Right hindlimb (tissue), 1 donor: ENCODE measurements around the gene PPP1R27.

Experiments
- DNase-seq: peaks from one replicate; pipeline ENCODE4 v3.0.0-alpha.2; 2018

Gene PPP1R27

GRCh38 chr17:81819708-81820107 lies 15.1 kb downstream of the PPP1R27 start:
- DNase-seq: no peak

DNA sequence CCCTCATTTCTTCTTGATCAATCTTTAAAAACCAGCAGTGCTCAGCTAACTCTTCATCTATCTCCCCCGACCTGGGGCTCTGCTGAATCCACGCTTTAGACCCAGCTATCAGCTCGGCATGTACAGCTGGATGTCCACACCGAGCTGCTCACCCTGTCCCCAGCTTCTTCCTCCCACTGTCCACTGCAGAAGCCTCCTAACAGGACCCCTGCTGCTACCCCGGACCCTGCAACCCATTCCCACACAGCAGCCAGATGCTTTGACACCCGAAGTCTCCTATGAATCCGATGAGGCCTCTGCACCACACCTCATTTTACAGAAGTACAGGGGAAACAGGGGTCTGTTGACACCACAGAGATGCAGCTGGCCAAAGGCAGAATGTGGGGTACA lies 17.1 kb downstream of the PPP1R27 start:
- DNase-seq: no peak

GRCh38 chr17:81815646-81815986 lies 19.2 kb downstream of the PPP1R27 start:
- DNase-seq: no peak

GRCh38 chr17:81814748-81815645 lies 19.9 kb downstream of the PPP1R27 start:
- no peak for DNase-seq

DNA sequence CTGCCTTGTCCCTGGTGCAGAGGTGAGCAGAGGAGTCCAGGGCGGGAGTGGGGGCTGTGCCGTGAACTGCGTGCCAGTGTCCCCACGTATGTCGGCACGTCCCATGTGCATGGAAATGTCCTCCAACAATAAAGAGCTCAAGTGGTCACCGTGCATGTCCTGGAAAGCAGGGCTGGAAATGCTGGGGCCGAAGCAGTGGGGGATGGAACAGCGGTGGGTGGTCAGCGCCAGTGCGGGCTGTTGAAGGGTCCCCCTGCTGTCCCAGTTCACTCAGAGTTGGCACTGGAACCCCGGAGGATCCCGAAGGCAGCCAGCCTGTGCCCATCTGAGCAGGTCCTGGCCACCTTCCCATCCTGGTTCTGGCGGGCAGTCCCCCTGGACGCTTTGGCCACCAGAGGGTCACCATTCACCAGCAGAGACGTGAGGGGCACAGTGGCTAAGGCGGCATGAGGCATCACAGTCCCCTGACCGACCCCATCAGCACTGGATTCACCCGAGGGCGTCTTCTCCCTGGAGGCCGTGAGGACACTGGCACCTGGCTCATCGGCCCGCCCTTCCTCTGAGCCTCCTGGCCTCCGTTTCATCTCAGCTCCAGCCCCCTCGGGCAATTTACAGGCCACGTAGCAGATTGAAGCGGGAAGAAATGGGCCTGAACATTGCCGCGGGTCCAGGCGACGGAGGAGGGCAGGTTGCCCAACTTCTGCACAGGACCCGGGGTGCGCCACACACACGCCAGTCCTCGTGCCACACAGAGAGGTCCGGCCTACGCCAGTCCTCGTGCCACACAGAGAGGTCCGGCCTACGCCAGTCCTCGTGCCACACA lies 20.8 kb downstream of the PPP1R27 start:
- no peak for DNase-seq

DNA sequence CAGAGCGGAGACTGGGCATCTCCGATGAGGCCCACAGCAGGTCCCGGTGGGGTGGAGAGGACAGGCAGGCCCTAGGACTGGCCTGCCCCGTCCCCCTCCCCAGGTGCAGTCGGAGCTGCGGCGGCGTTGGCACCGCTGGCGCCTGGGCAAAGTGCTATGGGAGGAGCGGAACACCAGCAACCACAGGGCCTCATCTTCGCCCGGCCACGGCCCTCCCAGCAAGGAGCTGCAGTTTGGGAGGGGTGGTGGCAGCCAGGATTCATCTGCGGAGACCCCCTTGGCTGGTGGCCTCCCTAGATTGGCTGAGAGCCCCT lies 21.5 kb downstream of the PPP1R27 start:
- no peak for DNase-seq

- DNase-seq: no peak
These were observed 22.1 kb downstream of the PPP1R27 start for GRCh38 chr17:81812571-81813370.

DNA sequence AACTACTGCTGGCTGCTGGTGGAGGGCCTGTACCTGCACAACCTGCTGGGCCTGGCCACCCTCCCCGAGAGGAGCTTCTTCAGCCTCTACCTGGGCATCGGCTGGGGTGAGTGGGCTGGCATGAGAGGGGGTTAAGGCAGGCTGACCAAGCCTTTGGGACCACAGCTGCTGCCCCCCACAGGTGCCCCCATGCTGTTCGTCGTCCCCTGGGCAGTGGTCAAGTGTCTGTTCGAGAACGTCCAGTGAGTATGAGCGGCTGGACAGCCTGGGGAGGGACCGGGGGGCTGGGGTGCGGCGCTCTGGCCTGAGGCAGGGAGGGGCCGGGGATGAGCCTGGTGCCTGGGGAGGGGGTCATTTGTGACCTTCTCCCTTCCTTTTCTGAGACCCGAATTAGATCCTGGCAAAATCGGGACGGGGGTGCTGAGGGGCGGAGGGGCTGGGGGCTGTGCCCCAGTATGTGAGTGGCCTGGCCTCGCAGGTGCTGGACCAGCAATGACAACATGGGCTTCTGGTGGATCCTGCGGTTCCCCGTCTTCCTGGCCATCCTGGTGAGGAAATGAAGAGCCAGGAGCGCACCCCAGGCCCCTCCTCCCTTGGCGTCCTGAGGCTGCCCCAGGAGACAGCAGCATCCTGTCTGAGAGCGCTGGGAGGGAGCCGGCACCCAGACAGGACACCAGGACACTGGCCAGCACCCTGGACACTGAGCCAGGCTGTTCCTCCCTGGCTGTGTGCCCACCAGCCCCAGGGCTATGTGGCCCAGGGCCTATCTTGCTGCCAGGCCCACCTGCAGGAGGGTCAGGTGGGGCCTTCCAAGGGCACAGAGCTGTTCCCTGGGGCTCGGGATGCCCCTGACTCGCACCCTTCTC lies 22.9 kb downstream of the PPP1R27 start:
- no peak for DNase-seq

DNA sequence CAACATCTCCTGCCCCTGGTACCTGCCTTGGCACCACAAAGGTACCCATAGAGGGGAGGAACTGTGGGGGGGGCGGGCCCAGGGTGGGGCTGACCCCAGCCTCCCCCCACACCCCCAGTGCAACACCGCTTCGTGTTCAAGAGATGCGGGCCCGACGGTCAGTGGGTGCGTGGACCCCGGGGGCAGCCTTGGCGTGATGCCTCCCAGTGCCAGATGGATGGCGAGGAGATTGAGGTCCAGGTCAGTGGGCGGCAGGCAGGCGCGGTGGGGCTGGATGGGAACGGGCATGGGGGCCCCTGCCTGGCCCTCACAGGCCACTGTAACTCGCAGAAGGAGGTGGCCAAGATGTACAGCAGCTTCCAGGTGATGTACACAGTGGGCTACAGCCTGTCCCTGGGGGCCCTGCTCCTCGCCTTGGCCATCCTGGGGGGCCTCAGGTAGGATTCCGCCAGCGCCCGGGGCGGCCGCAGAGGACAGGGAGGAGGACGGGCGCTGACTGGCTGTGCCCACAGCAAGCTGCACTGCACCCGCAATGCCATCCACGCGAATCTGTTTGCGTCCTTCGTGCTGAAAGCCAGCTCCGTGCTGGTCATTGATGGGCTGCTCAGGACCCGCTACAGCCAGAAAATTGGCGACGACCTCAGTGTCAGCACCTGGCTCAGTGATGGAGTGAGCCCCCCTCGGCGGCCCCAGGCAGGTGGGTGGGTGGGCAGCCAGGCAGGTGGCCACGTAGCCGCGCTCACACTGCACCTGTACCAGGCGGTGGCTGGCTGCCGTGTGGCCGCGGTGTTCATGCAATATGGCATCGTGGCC lies 23.8 kb downstream of the PPP1R27 start:
- DNase-seq: no peak

- no peak for DNase-seq
These were observed 24.4 kb downstream of the PPP1R27 start for GRCh38 chr17:81810476-81810875.

DNA sequence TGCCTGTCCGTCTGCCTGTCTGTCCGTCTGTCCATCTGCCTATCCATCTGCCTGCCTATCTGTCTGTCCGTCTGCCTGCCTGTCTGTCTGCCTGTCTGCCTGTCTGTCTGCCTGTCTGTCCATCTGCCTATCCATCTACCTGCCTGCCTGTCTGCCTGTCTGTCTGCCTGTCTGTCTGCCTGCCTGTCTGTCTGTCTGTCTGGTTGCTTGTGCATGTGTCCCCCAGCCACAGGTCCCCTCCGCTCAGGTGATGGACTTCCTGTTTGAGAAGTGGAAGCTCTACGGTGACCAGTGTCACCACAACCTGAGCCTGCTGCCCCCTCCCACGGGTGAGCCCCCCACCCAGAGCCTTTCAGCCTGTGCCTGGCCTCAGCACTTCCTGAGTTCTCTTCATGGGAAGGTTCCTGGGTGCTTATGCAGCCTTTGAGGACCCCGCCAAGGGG lies 25.3 kb downstream of the PPP1R27 start:
- DNase-seq: no peak

DNA sequence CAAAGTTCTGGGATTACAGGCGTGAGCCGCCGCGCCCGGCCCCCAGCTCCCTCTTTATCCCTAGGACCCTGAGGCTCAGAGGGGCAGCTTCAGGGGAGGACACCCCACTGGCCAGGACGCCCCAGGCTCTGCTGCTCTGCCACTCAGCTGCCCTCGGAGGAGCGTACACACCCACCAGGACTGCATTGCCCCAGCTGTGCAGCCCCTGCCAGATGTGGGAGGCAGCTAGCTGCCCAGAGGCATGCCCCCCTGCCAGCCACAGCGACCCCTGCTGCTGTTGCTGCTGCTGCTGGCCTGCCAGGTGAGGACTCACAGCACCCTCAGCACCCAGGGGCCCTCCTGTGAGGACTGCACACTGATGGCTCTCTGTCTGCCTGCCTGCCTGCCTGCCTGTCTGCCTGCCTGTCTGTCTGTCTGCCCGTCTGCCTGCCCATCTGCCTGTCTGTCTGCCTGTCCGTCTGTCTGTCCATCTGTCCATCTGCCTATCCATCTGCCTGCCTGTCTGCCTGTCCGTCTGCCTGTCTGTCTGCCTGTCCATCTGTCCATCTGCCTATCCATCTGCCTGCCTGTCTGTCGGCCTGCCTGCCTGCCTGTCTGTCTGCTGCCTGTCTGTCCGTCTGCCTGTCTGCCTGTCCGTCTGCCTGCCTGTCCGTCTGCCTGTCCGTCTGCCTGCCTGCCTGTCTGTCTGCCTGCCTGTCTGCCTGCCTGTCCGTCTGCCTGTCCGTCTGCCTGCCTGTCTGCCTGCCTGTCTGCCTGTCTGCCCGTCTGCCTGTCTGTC lies 25.9 kb downstream of the PPP1R27 start:
- no peak for DNase-seq

DNA sequence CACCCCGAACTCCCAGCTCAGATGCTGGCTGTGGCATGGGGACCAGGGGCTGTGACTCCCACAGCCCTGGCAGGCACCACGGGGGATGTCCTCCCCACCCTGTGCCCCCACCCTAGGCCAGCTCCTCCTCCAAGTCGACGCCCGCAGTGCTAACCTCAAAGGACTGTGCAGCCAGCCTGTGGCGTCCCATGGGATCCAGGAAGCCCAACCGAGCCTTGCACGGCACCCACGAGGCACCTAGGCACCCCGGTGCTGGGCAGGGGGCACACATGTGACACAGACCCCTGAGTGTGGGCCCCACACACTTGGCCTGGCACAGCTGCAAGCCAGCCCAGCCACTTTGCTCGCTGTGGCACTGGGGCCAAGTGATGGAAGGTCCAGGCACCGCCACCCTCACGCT lies 27.0 kb downstream of the PPP1R27 start:
- no peak for DNase-seq

DNA sequence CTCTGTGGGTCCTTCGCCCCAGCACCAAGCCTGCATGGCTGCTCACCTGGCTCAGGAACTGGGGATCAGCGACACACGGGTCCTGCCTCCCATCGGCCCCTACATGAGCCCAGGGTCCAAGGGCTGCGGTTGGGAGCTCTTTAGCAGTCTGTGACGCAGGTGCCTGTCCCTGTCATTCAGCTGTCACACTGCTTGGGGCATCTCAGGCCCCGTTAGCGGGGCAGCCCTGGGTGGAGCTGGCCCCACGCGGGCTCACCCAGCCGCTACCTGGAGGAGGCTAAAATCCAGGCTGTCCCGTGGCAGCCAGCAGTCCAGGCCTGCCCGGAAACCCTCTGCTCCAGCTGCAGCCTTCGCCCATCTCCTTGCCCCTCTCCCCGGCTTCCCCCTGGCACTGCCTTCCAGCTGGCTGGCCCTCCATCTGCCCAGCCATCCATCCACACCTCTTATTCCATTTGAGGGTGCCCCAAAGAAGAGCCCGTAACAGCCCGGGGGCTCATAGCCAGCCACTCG lies 27.6 kb downstream of the PPP1R27 start:
- DNase-seq: no peak

DNA sequence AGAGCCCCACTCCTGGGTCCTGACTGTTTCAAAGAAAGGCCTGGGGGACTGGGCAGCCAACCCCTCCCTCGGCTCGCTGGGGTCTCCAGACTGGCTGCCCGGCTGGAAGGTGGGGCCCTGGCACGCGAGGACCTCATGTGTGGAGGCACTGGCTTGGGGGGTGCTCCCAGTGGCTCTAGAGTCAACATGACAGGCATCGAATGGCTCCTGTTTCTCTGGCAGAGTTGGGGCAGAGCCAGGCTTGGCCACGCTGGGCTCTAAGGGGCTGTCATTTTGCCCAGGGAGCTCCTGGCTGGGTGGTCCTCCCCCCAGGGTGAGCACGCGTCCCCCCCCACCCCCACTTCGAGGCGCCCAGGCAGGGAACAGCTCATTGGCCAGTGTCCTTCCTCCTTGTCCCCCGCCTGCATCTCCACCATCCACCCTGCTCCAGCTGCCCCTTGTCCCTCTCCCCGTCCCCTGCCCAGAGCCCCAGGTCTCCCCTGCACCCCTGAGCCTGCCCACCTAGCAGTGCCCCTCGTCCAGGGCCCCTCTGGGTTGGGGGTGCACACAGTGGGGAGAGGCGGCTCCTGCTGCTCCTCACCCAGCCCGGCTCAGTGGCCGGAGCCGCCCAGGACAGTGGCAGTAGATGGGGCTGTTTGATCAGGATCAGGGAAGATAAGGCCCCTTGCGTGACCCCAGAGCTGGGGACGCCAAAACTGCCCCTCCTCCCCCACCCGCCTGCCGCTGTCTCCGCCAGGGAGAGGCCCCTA lies 28.2 kb downstream of the PPP1R27 start:
- no peak for DNase-seq

DNA sequence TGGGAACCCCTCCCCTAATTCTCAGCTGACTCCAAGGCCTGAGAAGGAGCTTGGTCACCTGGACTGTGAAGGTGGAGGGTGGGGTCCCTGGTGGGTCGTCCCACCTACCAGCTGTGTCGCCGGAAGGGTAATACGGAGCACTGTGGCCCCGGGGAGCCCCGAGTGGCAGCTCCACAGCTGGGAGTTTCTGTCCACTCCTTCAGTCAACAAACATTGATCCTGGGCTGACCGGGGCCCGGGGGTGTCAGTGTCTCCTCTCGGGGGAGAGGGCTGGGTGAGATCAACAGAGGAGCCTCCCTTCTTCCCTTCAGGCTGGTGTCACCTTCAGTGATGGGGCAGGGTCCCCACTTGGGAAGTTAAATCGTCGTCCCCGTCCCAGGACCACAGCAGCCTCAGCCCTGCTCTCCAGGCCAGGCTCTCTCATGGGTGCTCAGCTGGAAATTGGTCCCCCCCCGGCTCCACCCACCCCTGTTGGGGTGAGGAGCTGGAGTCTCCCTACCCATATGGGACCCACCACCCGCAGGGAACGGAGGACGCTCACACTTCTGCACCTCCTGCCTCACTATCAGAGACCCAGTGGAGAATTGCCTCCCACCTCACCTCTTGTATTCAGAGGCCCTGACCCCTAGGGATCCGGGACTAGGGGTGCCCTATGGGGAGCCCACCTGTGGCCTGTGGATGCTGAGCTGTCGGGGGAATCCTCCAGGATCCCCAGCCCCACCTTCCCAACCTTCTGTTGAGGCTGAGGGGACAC lies 29.0 kb downstream of the PPP1R27 start:
- no peak for DNase-seq

DNA sequence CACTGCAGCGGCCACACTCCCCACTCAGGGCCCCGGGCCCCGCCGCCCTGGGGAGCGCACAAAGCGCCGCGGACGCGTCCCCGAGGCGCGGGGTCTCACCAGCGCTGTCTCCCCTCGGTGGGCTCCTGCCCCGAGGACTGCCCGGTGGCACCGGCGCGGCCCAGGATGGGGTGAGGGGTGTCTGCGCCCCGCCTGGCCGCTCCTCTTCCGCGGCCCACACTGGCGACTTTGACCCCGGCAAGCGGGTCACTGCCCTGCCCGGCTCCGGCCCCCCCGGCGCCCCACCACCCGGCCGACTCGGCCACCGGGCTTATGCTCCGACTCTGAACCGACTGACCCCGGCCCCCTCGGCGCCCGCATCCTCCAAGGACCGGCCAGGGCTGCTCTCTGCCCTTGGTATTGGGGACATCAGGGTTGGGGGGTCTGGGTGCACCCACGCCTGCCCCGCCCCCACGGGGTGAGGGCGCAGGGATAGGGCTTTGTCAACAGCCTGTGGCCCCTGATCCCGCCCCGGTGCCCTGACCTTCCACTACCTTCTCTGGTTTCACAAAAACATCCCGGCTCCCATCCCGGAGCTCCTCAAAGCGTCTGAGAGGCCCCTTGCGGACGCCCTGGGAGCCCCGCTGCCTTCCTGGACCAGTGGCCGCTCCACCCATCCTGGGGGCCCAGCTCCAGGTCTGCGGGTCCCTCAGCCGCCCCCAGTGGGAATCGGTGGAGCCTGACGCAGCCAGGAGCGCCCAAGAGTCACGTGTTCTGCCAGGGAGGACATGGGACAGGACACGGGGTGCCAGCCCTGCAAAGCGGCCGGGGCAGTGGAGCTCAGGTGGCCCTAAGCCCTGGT lies 30.1 kb downstream of the PPP1R27 start:
- no peak for DNase-seq
